Measurements from ENCODE around the gene HIPK2.

DNA sequence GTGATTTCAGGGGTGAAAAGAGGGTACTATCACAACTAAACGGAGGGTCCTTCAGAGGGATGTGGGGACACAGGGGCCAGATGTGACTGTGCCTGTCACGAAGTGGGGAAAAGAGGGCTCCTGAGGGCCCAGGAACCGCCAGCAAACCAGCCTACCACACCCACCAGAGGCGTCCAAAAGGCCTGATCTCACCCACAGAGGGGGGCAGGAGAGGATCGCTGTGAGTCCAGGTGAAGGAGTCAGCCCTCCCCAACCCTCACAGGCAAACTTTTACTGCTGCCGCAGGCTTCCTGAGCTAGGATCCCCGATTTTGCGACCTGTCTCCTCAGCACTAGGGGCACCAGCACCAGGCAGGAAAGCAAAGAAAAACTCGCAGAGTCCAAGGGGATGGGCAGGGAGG lies 64.7 kb downstream of the HIPK2 start:
- TF ChIP-seq POLR2A (IDR thresholded peaks at IDR 0.05) (no peak), POLR2AphosphoS5 (IDR thresholded peaks at IDR 0.05) (no peak), EP300 (IDR thresholded peaks at IDR 0.05) (no peak)
- TF ChIP-seq, protein P1, sequence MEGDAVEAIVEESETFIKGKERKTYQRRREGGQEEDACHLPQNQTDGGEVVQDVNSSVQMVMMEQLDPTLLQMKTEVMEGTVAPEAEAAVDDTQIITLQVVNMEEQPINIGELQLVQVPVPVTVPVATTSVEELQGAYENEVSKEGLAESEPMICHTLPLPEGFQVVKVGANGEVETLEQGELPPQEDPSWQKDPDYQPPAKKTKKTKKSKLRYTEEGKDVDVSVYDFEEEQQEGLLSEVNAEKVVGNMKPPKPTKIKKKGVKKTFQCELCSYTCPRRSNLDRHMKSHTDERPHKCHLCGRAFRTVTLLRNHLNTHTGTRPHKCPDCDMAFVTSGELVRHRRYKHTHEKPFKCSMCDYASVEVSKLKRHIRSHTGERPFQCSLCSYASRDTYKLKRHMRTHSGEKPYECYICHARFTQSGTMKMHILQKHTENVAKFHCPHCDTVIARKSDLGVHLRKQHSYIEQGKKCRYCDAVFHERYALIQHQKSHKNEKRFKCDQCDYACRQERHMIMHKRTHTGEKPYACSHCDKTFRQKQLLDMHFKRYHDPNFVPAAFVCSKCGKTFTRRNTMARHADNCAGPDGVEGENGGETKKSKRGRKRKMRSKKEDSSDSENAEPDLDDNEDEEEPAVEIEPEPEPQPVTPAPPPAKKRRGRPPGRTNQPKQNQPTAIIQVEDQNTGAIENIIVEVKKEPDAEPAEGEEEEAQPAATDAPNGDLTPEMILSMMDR (IDR thresholded peaks at IDR 0.05), result no peak
